Hepatocyte (in vitro differentiated cells): ENCODE measurements around the gene DSCAML1. TPM values are rescaled to one million over a fixed set of nuclear protein-coding genes. Genes with fewer than 3 reads are reported as not detected.

Source experiments
- DNase-seq: peaks from one replicate; pipeline ENCODE4 v3.0.0-alpha.2; 2016; ENCODE audit warnings: low spot score
- H2AFZ ChIP-seq: fragments of 200-600 bp; sonication (generic); 2 replicates; pipeline ENCODE4 v1.6.0; 2016; ENCODE audit warnings: antibody characterized with exemption, mild to moderate bottlenecking
- H3K27ac ChIP-seq: fragments of 200-600 bp; sonication (generic); 2 replicates; pipeline ENCODE4 v1.5.1; 2016; ENCODE audit warnings: mild to moderate bottlenecking
- H3K27me3 ChIP-seq: fragments of 200-600 bp; sonication (generic); 2 replicates; pipeline ENCODE4 v1.6.1; 2016
- H3K36me3 ChIP-seq: fragments of 200-600 bp; sonication (generic); replicated peaks from 2 replicates; pipeline ENCODE4 v1.5.1; 2016; ENCODE audit warnings: low read depth; ENCODE audit not compliant: insufficient read depth
- H3K4me1 ChIP-seq: fragments of 200-600 bp; sonication (generic); 2 replicates; pipeline ENCODE4 v1.5.1; 2016; ENCODE audit warnings: mild to moderate bottlenecking, moderate library complexity; ENCODE audit not compliant: insufficient read depth
- H3K4me2 ChIP-seq: fragments of 200-600 bp; sonication (generic); 2 replicates; pipeline ENCODE4 v1.6.0; 2016
- H3K4me3 ChIP-seq: fragments of 200-600 bp; sonication (generic); 2 replicates; pipeline ENCODE4 v1.5.1; 2016; ENCODE audit warnings: mild to moderate bottlenecking
- H3K79me2 ChIP-seq: fragments of 200-600 bp; sonication (generic); 2 replicates; pipeline ENCODE4 v1.6.0; 2017; ENCODE audit warnings: mild to moderate bottlenecking
- H3K9me2 ChIP-seq: fragments of 200-600 bp; sonication (generic); replicated peaks from 2 replicates; pipeline ENCODE4 v1.6.0; 2017; ENCODE audit warnings: mild to moderate bottlenecking; ENCODE audit not compliant: insufficient read depth
- H3K9me3 ChIP-seq: fragments of 200-600 bp; sonication (generic); 2 replicates; pipeline ENCODE4 v1.5.1; 2016; ENCODE audit warnings: low read depth, mild to moderate bottlenecking
- H4K20me1 ChIP-seq: fragments of 200-600 bp; sonication (generic); 2 replicates; pipeline ENCODE4 v1.6.0; 2016; ENCODE audit warnings: mild to moderate bottlenecking; ENCODE audit not compliant: insufficient read depth, poor library complexity, severe bottlenecking
- CTCF ChIP-seq: fragments of 200-600 bp; sonication (generic); IDR thresholded peaks from 2 replicates; pipeline ENCODE4 v1.5.1; 2016; ENCODE audit warnings: antibody characterized with exemption, mild to moderate bottlenecking; ENCODE audit not compliant: poor library complexity
- EZH2 ChIP-seq: fragments of 200-600 bp; sonication (generic); IDR thresholded peaks from 2 replicates; pipeline ENCODE4 v1.6.1; 2016; ENCODE audit warnings: antibody characterized with exemption, mild to moderate bottlenecking, borderline replicate concordance
- EZH2phosphoT487 ChIP-seq: fragments of 200-600 bp; sonication (generic); IDR thresholded peaks from one replicate; pipeline ENCODE4 v1.6.1; 2018; ENCODE audit warnings: antibody characterized with exemption, mild to moderate bottlenecking, low read depth, moderate library complexity; ENCODE audit not compliant: unreplicated experiment, severe bottlenecking
- WGBS: methylation state at CpG from one replicate; pipeline ENCODE4 v1.1.6; 2016; ENCODE audit warnings: low lambda C conversion rate; ENCODE audit errors: missing lambda C conversion rate; 5-methylcytosine and 5-hydroxymethylcytosine counted together
- polyA plus RNA-seq: library from polyadenylated mRNA; unstranded; fragments of >200 nt; fragmentation: Nextera tagmentation; extraction: Ambion mirVana; gene quantifications from 2 replicates; pipeline ENCODE4 v1.2.1, GENCODE V29; 2016
- total RNA-seq: library from RNA; depleted of rRNA; stranded (reverse); fragments of >200 nt; gene quantifications from 2 replicates; pipeline ENCODE4 v1.2.3, GENCODE V29; 2014

Gene DSCAML1
- total and polyA plus RNA-seq, 2 experiments from 2014 or later, result 0.46 to 2.6 TPM

- no peak overlapping the region for H3K4me3 ChIP-seq
- H4K20me1 ChIP-seq, result no peaks in the 10 kb centered on the region
- 56% methylated on average over 9 of the region's 9 CpGs for WGBS
- no peaks in the 10 kb centered on the region for H3K9me2 ChIP-seq
- H3K9me3 ChIP-seq, result no peaks in the 10 kb centered on the region
- no peaks in the 10 kb centered on the region for H3K27me3 ChIP-seq
- TF ChIP-seq EZH2phosphoT487, result no peak
- TF ChIP-seq EZH2, result no peak
- TF ChIP-seq CTCF, result no peak
- no peaks in the 10 kb centered on the region for H3K36me3 ChIP-seq
- DNase-seq, result no peak
- peak overlapping the region; percentile 59 for H3K27ac ChIP-seq
- no peak overlapping the region for H2AFZ ChIP-seq
- no peaks in the 10 kb centered on the region for H3K79me2 ChIP-seq
- H3K4me2 ChIP-seq, result no peak overlapping the region
- H3K4me1 ChIP-seq, result peaks cover 42% of the 10 kb centered on the region
These were observed 21.2 kb upstream of the DSCAML1 start for GRCh38 chr11:117818041-117818873.

- Histone ChIP-seq H3K4me1 (peaks cover 42% of the 10 kb centered on the region), H3K4me3 (no peak overlapping the region), H3K79me2 (no peaks in the 10 kb centered on the region), H3K36me3 (no peaks in the 10 kb centered on the region), H4K20me1 (no peaks in the 10 kb centered on the region), H3K4me2 (peak overlapping the region; percentile 75), H3K27me3 (no peaks in the 10 kb centered on the region), H3K9me2 (no peaks in the 10 kb centered on the region), H3K27ac (peak overlapping the region; percentile 73), H3K9me3 (no peaks in the 10 kb centered on the region), H2AFZ (peak overlapping the region; percentile 54)
- WGBS, result 8% methylated on average over 19 of the region's 19 CpGs
- DNase-seq, result peak; percentile 91
- TF ChIP-seq EZH2phosphoT487, result no peak
- no peak for TF ChIP-seq EZH2
- TF ChIP-seq CTCF, result peak; percentile 99
These were observed 20.5 kb upstream of the DSCAML1 start for GRCh38 chr11:117817368-117818040.

GRCh38 chr11:117816846-117817367, 19.9 kb upstream of the DSCAML1 start:
- no peak for DNase-seq
- no peaks in the 10 kb centered on the region for H3K9me3 ChIP-seq
- H3K4me3 ChIP-seq, result no peak overlapping the region
- H3K36me3 ChIP-seq, result no peaks in the 10 kb centered on the region
- peak overlapping the region; percentile 54 for H2AFZ ChIP-seq
- peaks cover 42% of the 10 kb centered on the region for H3K4me1 ChIP-seq
- H3K79me2 ChIP-seq, result no peaks in the 10 kb centered on the region
- peak overlapping the region; percentile 73 for H3K27ac ChIP-seq
- H3K9me2 ChIP-seq, result no peaks in the 10 kb centered on the region
- WGBS, result 70% methylated on average over 5 of the region's 5 CpGs
- no peaks in the 10 kb centered on the region for H4K20me1 ChIP-seq
- TF ChIP-seq EZH2, result no peak
- TF ChIP-seq CTCF, result no peak
- H3K4me2 ChIP-seq, result peak overlapping the region; percentile 75
- H3K27me3 ChIP-seq, result no peaks in the 10 kb centered on the region
